Activated naive CD8-positive, alpha-beta T cell treated with anti-CD3 and anti-CD28 coated beads, Interleukin-2, amount 10 ng/mL, durations not matched to agents 7 days and 5 days (primary cell): ENCODE data around the gene WEE2. TPM values are rescaled to one million over a fixed set of nuclear protein-coding genes. Genes with fewer than 3 reads are reported as not detected.

Experiments
- ATAC-seq: fragments of 150-1000 bp; cut with Tn5 transposase; one replicate; pipeline ENCODE4 v1.10.0; 2021; ENCODE audit warnings: low read depth, moderate library complexity
- POLR2A ChIA-PET: fragments of 350-600 bp; sonication (Branson Sonifier 250); formaldehyde crosslinking; loops from one replicate; lab custom pipeline; 2021; ENCODE audit warnings: antibody characterized with exemption; lab: Charles Lee
- DNase-seq: peaks from one replicate; pipeline ENCODE4 v3.0.0; 2021
- H3K27ac Mint-ChIP-seq: one replicate; pipeline ENCODE4 v1.8.0; 2022; ENCODE audit warnings: mild to moderate bottlenecking, mixed read lengths
- H3K27me3 Mint-ChIP-seq: one replicate; pipeline ENCODE4 v1.8.0; 2022; ENCODE audit warnings: mild to moderate bottlenecking, moderate library complexity, mixed read lengths
- H3K36me3 Mint-ChIP-seq: one replicate; pipeline ENCODE4 v1.8.0; 2021; ENCODE audit warnings: mild to moderate bottlenecking, mixed read lengths
- H3K4me1 Mint-ChIP-seq: one replicate; pipeline ENCODE4 v1.8.0; 2021; ENCODE audit warnings: mixed read lengths
- H3K4me3 Mint-ChIP-seq: one replicate; pipeline ENCODE4 v1.8.0; 2022; ENCODE audit warnings: mild to moderate bottlenecking, moderate library complexity, mixed read lengths
- H3K9me3 Mint-ChIP-seq: one replicate; pipeline ENCODE4 v1.8.0; 2021; ENCODE audit warnings: mixed read lengths
- total RNA-seq, 2 experiments: library from RNA; stranded (reverse); gene quantifications; one replicate each; pipeline ENCODE4 v1.2.3, GENCODE V29; 2021

The WEE2 gene
- not detected for total RNA-seq

- ATAC-seq (no peak), DNase-seq (no peak)
- Mint-ChIP-seq H3K9me3 (no peaks in the 10 kb centered on the region), H3K27ac (no peak within 1 kb of the TSS), H3K4me1 (peaks cover 5% of the 10 kb centered on the region), H3K27me3 (peaks cover 16% of the 10 kb centered on the region), H3K36me3 (peaks cover 1% of the 10 kb centered on the region), H3K4me3 (no peak within 1 kb of the TSS)
- POLR2A ChIA-PET = no interaction called here
Observed at GRCh38 chr7:141708351-141708750, at the start of gene WEE2. TSS of gene WEE2 (plus strand) at chr7:141708353. CDS start at chr7:141708759, 406 bp downstream.

- H3K4me1 Mint-ChIP-seq = peaks cover 22% of the 10 kb centered on the region
- POLR2A ChIA-PET = interaction anchor here (1.0 kb wide), 1 partner anchor 316 kb away, joined by 3 read pairs; no protein-coding TSS in a partner anchor
- H3K27ac Mint-ChIP-seq = no peak overlapping the region
- no peaks in the 10 kb centered on the region for H3K27me3 Mint-ChIP-seq
- no peak for ATAC-seq
- H3K4me3 Mint-ChIP-seq = no peak overlapping the region
- no peak for DNase-seq
- no peaks in the 10 kb centered on the region for H3K9me3 Mint-ChIP-seq
- H3K36me3 Mint-ChIP-seq = peaks cover 19% of the 10 kb centered on the region
Observed at GRCh38 chr7:141659501-141659900, 48.7 kb upstream of the WEE2 start.

DNA sequence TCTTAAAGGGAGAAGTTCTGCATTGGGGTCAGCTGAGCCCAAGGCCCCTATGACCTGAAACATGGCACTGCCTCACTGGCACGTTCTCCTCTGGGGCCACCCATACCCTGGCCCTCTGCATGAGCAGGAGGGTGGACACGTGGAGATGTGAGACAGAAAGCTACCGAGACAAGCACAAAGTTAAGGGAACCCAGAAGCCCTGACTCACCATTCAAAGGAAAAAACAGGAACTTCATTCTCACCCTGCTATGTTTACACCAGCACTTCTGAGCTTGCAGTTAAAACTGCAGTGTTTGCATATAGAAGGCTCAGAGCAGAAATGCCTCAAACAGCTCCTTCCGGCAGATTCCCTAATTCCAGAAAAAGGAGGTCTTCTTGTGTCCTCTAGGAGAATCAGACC is 47.9 kb upstream of the WEE2 start:
- POLR2A ChIA-PET = interaction anchor here (1.0 kb wide), 1 partner anchor 316 kb away, joined by 3 read pairs; no protein-coding TSS in a partner anchor
- DNase-seq = no peak
- Mint-ChIP-seq H3K4me1 (peaks cover 20% of the 10 kb centered on the region), H3K36me3 (peaks cover 19% of the 10 kb centered on the region), H3K27me3 (no peaks in the 10 kb centered on the region), H3K27ac (no peak overlapping the region), H3K4me3 (no peak overlapping the region), H3K9me3 (no peaks in the 10 kb centered on the region)
- ATAC-seq = no peak

- Mint-ChIP-seq H3K4me3 (no peak overlapping the region), H3K36me3 (peaks cover 25% of the 10 kb centered on the region), H3K27ac (no peak overlapping the region), H3K27me3 (no peaks in the 10 kb centered on the region), H3K9me3 (no peaks in the 10 kb centered on the region), H3K4me1 (peaks cover 20% of the 10 kb centered on the region)
- ATAC-seq = peak; percentile 15
- POLR2A ChIA-PET = interaction anchor here (1.4 kb wide), 1 partner anchor 38 kb away, joined by 3 read pairs; no protein-coding TSS in a partner anchor
- no peak for DNase-seq
Observed at GRCh38 chr7:141663081-141663849, 44.9 kb upstream of the WEE2 start.

DNA sequence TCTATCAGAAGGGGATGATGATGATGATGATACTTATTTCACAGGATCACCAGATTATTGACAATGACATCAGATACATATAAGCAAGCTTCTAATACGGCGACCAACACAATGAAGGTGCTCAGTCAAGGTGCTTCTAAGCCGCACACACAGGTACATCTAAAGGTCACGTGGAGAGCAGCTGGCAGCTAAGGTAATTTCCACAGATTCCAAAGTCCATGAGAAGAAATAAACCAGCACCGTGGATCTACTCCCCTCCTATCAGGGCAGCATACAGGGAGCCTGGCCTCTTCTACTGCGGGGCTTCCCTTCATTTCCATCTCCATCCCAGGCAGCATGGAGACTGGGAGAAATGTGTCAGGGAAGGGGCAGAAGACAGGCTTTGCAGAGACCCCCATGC is 43.7 kb upstream of the WEE2 start:
- no peaks in the 10 kb centered on the region for H3K27me3 Mint-ChIP-seq
- ATAC-seq (no peak), DNase-seq (no peak)
- POLR2A ChIA-PET = no interaction called here
- no peak overlapping the region for H3K27ac Mint-ChIP-seq
- H3K9me3 Mint-ChIP-seq = no peaks in the 10 kb centered on the region
- no peak overlapping the region for H3K4me3 Mint-ChIP-seq
- H3K4me1 Mint-ChIP-seq = peaks cover 19% of the 10 kb centered on the region
- peaks cover 27% of the 10 kb centered on the region for H3K36me3 Mint-ChIP-seq

DNA sequence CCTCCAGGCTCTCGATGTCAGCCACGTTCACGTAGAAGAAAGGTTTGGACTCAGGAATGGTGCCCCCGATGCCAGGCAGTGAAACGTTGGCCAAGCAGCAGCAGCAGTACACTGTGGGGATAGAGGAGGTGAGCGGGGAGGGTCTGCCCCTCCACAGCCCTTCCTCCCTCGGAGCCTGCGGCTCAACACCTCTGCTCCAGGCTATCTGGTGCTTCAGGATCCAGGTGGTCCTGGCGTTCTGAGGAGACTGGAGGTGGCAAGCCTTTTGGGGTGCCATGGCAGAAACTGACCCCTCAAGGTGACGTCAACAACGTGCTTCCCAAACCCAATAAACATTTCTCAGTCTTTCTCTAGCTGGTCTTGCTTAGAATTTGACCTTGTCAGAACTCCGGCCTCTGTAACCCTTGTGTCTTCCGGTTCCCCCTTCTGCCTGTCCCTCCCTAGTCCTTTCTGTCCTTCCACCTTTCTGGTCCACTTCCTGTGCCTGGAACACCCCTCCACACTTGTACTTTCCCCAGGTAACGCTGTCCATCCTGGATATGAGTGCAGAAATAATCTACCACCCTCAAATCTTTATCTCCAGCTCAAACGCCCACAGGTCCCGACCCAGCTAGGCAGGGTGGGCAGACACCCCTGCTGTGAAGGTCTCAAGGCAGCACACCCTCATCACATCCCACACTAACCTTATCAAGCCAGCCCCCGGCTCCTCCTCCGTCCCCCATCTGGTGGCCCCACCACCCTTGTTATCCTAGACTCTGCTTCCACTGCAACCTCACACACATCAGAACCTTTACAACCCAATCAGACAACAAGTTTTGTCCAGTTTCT is 42.7 kb upstream of the WEE2 start:
- POLR2A ChIA-PET = no interaction called here
- Mint-ChIP-seq H3K9me3 (no peaks in the 10 kb centered on the region), H3K27me3 (no peaks in the 10 kb centered on the region), H3K27ac (no peak overlapping the region), H3K4me1 (peaks cover 19% of the 10 kb centered on the region), H3K36me3 (peaks cover 30% of the 10 kb centered on the region), H3K4me3 (no peak overlapping the region)
- ATAC-seq (no peak), DNase-seq (no peak)

GRCh38 chr7:141666071-141666470 is 42.1 kb upstream of the WEE2 start:
- H3K4me3 Mint-ChIP-seq = no peak overlapping the region
- ATAC-seq = no peak

GRCh38 chr7:141668853-141669252 is 39.3 kb upstream of the WEE2 start:
- Mint-ChIP-seq H3K36me3 (peaks cover 32% of the 10 kb centered on the region), H3K27ac (no peak overlapping the region), H3K9me3 (peaks cover 3% of the 10 kb centered on the region), H3K4me1 (peaks cover 5% of the 10 kb centered on the region), H3K27me3 (no peaks in the 10 kb centered on the region), H3K4me3 (no peak overlapping the region)
- DNase-seq (no peak), ATAC-seq (no peak)
- POLR2A ChIA-PET = no interaction called here

More at GRCh38 chr7:141666071-141666470, 42.1 kb upstream of the WEE2 start:
- POLR2A ChIA-PET = no interaction called here
- DNase-seq = no peak
- Mint-ChIP-seq H3K4me1 (peaks cover 17% of the 10 kb centered on the region), H3K36me3 (peaks cover 30% of the 10 kb centered on the region), H3K9me3 (no peaks in the 10 kb centered on the region), H3K27me3 (no peaks in the 10 kb centered on the region), H3K27ac (no peak overlapping the region)

DNA sequence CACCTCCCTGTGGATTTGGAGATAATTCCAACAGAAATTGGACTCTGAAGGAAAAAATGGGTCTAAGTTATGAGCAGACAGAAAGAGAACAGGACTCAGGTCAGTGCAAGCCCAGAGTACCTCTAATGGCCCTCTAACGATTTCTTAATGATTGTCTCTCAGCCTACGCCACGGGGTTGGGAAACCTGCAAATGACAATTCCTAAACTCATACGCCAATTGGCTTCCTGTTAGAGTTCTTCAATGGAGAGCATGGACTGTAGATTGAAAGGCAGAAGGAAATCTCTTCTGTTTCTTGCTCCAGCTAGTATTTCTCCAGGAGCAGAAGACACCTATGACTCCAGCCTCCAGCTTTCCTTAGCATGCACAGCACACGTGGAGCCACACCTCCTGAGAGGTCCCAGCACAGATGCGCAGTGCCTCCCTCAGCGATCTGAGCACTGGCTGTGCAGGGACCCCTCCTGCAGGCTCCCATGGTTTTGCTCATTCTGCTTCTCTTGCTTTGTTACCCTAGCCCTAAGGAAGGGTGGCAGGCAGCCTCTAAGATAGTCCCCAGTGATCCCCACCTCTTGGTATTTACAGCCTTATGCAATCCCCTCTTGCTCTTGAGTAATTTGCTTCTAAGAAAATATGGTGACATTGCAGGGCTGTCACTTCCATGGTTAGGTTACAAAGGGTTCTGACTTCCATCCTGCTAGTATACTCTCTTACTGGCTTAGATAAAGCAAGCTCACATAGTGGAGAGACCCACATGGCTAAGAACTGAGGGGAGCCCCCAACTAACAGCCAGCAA is 36.3 kb upstream of the WEE2 start:
- Mint-ChIP-seq H3K27ac (peak overlapping the region; percentile 13), H3K4me1 (peaks cover 13% of the 10 kb centered on the region), H3K4me3 (no peak overlapping the region), H3K9me3 (peaks cover 3% of the 10 kb centered on the region), H3K36me3 (peaks cover 29% of the 10 kb centered on the region), H3K27me3 (no peaks in the 10 kb centered on the region)
- no peak for ATAC-seq
- POLR2A ChIA-PET = no interaction called here
- DNase-seq = no peak

- H3K4me3 Mint-ChIP-seq = no peak overlapping the region
- no peak for ATAC-seq
- no peak overlapping the region for H3K27ac Mint-ChIP-seq
- peaks cover 13% of the 10 kb centered on the region for H3K4me1 Mint-ChIP-seq
- no peak for DNase-seq
- no peaks in the 10 kb centered on the region for H3K27me3 Mint-ChIP-seq
- peaks cover 32% of the 10 kb centered on the region for H3K36me3 Mint-ChIP-seq
- POLR2A ChIA-PET = no interaction called here
- H3K9me3 Mint-ChIP-seq = peaks cover 3% of the 10 kb centered on the region
Observed at GRCh38 chr7:141673346-141673745, 34.8 kb upstream of the WEE2 start.

DNA sequence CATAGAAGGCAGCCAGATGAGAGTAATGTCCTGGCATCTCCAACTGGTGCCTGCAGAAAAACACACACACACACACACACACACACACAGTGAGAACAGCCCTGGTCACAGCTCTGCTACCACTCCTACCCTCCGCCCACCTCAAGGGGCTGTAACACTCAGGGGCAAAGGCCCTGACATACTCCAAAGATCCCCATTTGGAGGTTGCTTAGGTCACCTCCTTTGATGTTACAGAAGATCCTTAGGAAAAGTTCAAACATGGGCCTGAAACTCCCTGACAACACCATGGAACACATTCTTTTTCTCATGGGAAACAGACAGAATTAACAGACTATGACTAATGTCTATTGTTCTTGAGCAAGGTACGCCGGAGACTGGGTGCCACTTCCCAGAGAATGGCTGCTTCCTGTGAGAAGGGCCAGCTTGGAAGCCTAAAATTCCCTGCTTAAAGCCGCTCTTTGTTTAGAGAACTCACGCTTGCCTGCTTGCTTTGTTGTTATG is 33.9 kb upstream of the WEE2 start:
- no peaks in the 10 kb centered on the region for H3K27me3 Mint-ChIP-seq
- no peak for ATAC-seq
- DNase-seq = no peak
- POLR2A ChIA-PET = no interaction called here
- peaks cover 17% of the 10 kb centered on the region for H3K4me1 Mint-ChIP-seq
- H3K4me3 Mint-ChIP-seq = no peak overlapping the region
- H3K36me3 Mint-ChIP-seq = peaks cover 33% of the 10 kb centered on the region
- no peak overlapping the region for H3K27ac Mint-ChIP-seq
- peaks cover 3% of the 10 kb centered on the region for H3K9me3 Mint-ChIP-seq

DNA sequence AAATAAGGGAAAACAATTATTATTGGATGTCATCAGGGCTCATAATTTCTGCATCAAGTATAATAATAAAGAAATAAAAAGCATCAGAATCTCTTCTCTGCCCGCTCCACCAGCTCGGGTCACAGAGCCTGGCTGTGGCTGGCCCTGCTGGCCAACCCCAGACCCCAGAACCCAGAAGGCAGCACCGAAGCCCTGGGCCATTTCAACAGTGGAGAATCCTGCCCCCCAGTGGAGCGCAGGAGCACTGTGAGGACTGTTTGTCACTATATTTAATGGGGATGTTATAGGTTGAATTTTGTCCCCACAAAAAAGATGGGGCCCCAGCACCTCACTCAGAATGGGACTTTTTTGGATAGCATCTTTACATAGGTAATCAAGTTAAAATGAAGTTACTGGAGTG is 33.5 kb upstream of the WEE2 start:
- POLR2A ChIA-PET = no interaction called here

More for the DNA sequence above, 33.5 kb upstream of the WEE2 start:
- Mint-ChIP-seq H3K36me3 (peaks cover 33% of the 10 kb centered on the region), H3K4me1 (peaks cover 17% of the 10 kb centered on the region), H3K9me3 (peaks cover 3% of the 10 kb centered on the region), H3K27ac (no peak overlapping the region), H3K4me3 (no peak overlapping the region), H3K27me3 (no peaks in the 10 kb centered on the region)
- no peak for ATAC-seq
- no peak for DNase-seq
